ENCODE measurements around the gene TMEM19. TPM values are rescaled to one million over a fixed set of nuclear protein-coding genes. Genes with fewer than 3 reads are reported as not detected.

The TMEM19 gene
- total and polyA plus RNA-seq, 2 experiments from 2014 or later: 6.5 to 14.1 TPM

DNA sequence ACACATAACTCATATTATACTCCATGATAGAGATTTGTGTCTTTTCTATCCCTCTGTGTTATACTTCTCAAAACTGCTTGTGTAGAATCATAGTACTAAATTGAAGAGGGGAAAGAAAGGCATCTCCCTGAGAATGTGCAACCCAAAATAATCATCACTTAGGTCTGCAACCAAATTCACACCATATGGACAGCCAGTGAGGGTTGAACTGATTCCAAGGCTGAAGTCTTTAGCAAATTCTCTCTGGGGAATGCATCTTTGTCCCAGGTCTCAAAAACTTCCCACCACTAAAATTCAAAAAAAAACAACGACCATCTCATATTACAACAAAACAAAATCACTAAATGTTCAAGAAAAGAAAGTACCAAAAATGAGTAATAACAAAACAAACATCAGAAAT lies 33.2 kb upstream of the TMEM19 start (continued):
- TF ChIP-seq, protein P1, sequence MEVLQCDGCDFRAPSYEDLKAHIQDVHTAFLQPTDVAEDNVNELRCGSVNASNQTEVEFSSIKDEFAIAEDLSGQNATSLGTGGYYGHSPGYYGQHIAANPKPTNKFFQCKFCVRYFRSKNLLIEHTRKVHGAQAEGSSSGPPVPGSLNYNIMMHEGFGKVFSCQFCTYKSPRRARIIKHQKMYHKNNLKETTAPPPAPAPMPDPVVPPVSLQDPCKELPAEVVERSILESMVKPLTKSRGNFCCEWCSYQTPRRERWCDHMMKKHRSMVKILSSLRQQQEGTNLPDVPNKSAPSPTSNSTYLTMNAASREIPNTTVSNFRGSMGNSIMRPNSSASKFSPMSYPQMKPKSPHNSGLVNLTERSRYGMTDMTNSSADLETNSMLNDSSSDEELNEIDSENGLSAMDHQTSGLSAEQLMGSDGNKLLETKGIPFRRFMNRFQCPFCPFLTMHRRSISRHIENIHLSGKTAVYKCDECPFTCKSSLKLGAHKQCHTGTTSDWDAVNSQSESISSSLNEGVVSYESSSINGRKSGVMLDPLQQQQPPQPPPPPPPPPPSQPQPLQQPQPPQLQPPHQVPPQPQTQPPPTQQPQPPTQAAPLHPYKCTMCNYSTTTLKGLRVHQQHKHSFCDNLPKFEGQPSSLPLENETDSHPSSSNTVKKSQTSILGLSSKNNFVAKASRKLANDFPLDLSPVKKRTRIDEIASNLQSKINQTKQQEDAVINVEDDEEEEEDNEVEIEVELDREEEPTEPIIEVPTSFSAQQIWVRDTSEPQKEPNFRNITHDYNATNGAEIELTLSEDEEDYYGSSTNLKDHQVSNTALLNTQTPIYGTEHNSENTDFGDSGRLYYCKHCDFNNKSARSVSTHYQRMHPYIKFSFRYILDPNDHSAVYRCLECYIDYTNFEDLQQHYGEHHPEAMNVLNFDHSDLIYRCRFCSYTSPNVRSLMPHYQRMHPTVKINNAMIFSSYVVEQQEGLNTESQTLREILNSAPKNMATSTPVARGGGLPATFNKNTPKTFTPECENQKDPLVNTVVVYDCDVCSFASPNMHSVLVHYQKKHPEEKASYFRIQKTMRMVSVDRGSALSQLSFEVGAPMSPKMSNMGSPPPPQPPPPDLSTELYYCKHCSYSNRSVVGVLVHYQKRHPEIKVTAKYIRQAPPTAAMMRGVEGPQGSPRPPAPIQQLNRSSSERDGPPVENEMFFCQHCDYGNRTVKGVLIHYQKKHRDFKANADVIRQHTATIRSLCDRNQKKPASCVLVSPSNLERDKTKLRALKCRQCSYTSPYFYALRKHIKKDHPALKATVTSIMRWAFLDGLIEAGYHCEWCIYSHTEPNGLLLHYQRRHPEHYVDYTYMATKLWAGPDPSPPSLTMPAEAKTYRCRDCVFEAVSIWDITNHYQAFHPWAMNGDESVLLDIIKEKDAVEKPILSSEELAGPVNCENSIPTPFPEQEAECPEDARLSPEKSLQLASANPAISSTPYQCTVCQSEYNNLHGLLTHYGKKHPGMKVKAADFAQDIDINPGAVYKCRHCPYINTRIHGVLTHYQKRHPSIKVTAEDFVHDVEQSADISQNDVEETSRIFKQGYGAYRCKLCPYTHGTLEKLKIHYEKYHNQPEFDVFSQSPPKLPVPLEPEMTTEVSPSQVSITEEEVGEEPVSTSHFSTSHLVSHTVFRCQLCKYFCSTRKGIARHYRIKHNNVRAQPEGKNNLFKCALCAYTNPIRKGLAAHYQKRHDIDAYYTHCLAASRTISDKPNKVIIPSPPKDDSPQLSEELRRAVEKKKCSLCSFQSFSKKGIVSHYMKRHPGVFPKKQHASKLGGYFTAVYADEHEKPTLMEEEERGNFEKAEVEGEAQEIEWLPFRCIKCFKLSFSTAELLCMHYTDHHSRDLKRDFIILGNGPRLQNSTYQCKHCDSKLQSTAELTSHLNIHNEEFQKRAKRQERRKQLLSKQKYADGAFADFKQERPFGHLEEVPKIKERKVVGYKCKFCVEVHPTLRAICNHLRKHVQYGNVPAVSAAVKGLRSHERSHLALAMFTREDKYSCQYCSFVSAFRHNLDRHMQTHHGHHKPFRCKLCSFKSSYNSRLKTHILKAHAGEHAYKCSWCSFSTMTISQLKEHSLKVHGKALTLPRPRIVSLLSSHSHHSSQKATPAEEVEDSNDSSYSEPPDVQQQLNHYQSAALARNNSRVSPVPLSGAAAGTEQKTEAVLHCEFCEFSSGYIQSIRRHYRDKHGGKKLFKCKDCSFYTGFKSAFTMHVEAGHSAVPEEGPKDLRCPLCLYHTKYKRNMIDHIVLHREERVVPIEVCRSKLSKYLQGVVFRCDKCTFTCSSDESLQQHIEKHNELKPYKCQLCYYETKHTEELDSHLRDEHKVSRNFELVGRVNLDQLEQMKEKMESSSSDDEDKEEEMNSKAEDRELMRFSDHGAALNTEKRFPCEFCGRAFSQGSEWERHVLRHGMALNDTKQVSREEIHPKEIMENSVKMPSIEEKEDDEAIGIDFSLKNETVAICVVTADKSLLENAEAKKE (CRISPR knock-in tag; IDR thresholded peaks at IDR 0.05): no peak
- TF ChIP-seq JUNB (IDR thresholded peaks at IDR 0.05; ENCODE audit: unreplicated experiment): no peak
- no peak for TF ChIP-seq EZH2 (IDR thresholded peaks at IDR 0.05; ENCODE audit: low read depth, unreplicated experiment)
- no peak for TF ChIP-seq POLR2AphosphoS5 (IDR thresholded peaks at IDR 0.05; ENCODE audit: low read depth)
- no peak for TF ChIP-seq EZH2phosphoT487 (IDR thresholded peaks at IDR 0.05; ENCODE audit: unreplicated experiment)
- TF ChIP-seq, protein P2, sequence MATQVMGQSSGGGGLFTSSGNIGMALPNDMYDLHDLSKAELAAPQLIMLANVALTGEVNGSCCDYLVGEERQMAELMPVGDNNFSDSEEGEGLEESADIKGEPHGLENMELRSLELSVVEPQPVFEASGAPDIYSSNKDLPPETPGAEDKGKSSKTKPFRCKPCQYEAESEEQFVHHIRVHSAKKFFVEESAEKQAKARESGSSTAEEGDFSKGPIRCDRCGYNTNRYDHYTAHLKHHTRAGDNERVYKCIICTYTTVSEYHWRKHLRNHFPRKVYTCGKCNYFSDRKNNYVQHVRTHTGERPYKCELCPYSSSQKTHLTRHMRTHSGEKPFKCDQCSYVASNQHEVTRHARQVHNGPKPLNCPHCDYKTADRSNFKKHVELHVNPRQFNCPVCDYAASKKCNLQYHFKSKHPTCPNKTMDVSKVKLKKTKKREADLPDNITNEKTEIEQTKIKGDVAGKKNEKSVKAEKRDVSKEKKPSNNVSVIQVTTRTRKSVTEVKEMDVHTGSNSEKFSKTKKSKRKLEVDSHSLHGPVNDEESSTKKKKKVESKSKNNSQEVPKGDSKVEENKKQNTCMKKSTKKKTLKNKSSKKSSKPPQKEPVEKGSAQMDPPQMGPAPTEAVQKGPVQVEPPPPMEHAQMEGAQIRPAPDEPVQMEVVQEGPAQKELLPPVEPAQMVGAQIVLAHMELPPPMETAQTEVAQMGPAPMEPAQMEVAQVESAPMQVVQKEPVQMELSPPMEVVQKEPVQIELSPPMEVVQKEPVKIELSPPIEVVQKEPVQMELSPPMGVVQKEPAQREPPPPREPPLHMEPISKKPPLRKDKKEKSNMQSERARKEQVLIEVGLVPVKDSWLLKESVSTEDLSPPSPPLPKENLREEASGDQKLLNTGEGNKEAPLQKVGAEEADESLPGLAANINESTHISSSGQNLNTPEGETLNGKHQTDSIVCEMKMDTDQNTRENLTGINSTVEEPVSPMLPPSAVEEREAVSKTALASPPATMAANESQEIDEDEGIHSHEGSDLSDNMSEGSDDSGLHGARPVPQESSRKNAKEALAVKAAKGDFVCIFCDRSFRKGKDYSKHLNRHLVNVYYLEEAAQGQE (IDR thresholded peaks at IDR 0.05; ENCODE audit: unreplicated experiment): no peak

DNA sequence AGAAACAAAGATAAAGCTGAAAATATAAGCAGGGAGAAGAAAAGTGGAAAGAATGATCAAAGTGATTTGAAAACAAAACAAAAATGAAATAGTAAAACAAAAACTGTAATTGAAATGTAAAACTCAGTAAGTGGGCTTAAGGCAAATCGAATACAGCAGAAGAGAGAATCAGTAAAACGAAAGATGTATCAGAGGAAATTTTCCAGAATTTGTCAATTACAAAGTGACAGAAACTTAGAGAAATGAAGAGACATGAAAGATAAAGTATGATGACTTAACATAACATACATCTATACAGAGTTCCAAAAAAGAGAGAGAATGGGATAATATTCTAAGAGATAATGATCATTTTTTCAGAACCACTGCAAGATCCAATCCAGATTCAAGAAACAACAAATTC lies 32.7 kb upstream of the TMEM19 start:
- H3K9me2 ChIP-seq (ENCODE audit: insufficient read depth): no peaks in the 10 kb centered on the region
- H3K27ac Mint-ChIP-seq: no peak overlapping the region
- no peaks in the 10 kb centered on the region for H3K27me3 ChIP-seq (ENCODE audit: insufficient read depth)
- no peak overlapping the region for H2AFZ ChIP-seq
- peaks cover 15% of the 10 kb centered on the region for H3K36me3 ChIP-seq (ENCODE audit: insufficient read depth)
- ATAC-seq (no peak), DNase-seq (ENCODE audit: low spot score) (no peak)
- H3K27ac ChIP-seq (ENCODE audit: low read depth): no peak overlapping the region
- H3F3A ChIP-seq (replicated peaks; ENCODE audit: low read depth): no peaks in the 10 kb centered on the region
- H3K27me3 Mint-ChIP-seq (ENCODE audit: insufficient read depth, low read depth, poor library complexity): no peaks in the 10 kb centered on the region
- H3K4me1 Mint-ChIP-seq: no peaks in the 10 kb centered on the region
- no peaks in the 10 kb centered on the region for H3K4me1 ChIP-seq (ENCODE audit: insufficient read depth)
- no peak overlapping the region for H3K4me3 Mint-ChIP-seq
- H3K79me2 ChIP-seq (replicated peaks; ENCODE audit: insufficient read depth): peaks cover 96% of the 10 kb centered on the region
- no peak overlapping the region for H3K4me2 ChIP-seq
- H3K4me3 ChIP-seq: no peak overlapping the region
- H3K9me3 Mint-ChIP-seq: no peaks in the 10 kb centered on the region
- H3K36me3 Mint-ChIP-seq (ENCODE audit: low read depth): peaks cover 26% of the 10 kb centered on the region
- peaks cover 13% of the 10 kb centered on the region; the same call in 1 of the 2 replicates for H4K20me1 ChIP-seq (replicated peaks; ENCODE audit: insufficient read depth)
- TF ChIP-seq NANOG (IDR thresholded peaks at IDR 0.05; ENCODE audit: borderline replicate concordance) (no peak), EZH2phosphoT487 (IDR thresholded peaks at IDR 0.05; ENCODE audit: unreplicated experiment) (no peak)
- TF ChIP-seq, protein P2 (IDR thresholded peaks at IDR 0.05; ENCODE audit: unreplicated experiment): no peak
